Liver (tissue), 9 donors: ENCODE results near the gene SLC6A8. TPM values are rescaled to one million over a fixed set of nuclear protein-coding genes. Genes with fewer than 3 reads are reported as not detected.

Experiments
- DNase-seq: peaks from one replicate; pipeline ENCODE4 v3.0.0-alpha.2; 2017; ENCODE audit warnings: low spot score
- H3K27ac ChIP-seq, 2 donors: one replicate each; pipeline ENCODE4 v1.7.0; 2013; ENCODE audit warnings: inconsistent platforms in 2 of 2, low read length in 2 of 2, control low read depth in 1 of 2, low read depth in 1 of 2, mild to moderate bottlenecking in 1 of 2
- H3K27me3 ChIP-seq, 4 donors: one replicate each; pipeline versions ENCODE4 v1.6.1 to v1.7.0; 2013; ENCODE audit warnings: low read length in 3 of 4, inconsistent platforms in 1 of 4, mild to moderate bottlenecking in 1 of 4, moderate library complexity in 1 of 4; ENCODE audit not compliant: control insufficient read depth in 4 of 4, insufficient read depth in 4 of 4
- H3K36me3 ChIP-seq, 4 donors: one replicate each; pipeline versions ENCODE4 v1.6.1 to v1.7.0; 2013; ENCODE audit warnings: low read length in 3 of 4, mild to moderate bottlenecking in 3 of 4, low read depth in 1 of 4, moderate library complexity in 1 of 4; ENCODE audit not compliant: control insufficient read depth in 4 of 4, insufficient read depth in 3 of 4
- H3K4me1 ChIP-seq, 4 donors: one replicate each; pipeline versions ENCODE4 v1.6.1 to v1.7.0; 2013; ENCODE audit warnings: low read length in 3 of 4, mild to moderate bottlenecking in 3 of 4, moderate library complexity in 1 of 4; ENCODE audit not compliant: control insufficient read depth in 4 of 4, insufficient read depth in 4 of 4
- H3K4me3 ChIP-seq, 3 donors: one replicate each; pipeline versions ENCODE4 v1.6.1 to v1.7.0; 2013; ENCODE audit warnings: low read length in 3 of 3, control low read depth in 1 of 3, low read depth in 1 of 3, mild to moderate bottlenecking in 1 of 3
- H3K9ac ChIP-seq, 2 donors: one replicate each; pipeline ENCODE4 v1.7.0; 2013; ENCODE audit warnings: low read length in 2 of 2, mild to moderate bottlenecking in 2 of 2, moderate library complexity in 2 of 2, control low read depth in 1 of 2, low read depth in 1 of 2
- H3K9me3 ChIP-seq, 4 donors: one replicate each; pipeline versions ENCODE4 v1.6.1 to v1.7.0; 2013; ENCODE audit warnings: low read length in 3 of 4; ENCODE audit not compliant: control insufficient read depth in 4 of 4
- EGR1 ChIP-seq, 2 donors: IDR thresholded peaks; 2 replicates each; pipeline ENCODE4 v1.6.1; 2016 to 2018; ENCODE audit warnings: antibody characterized with exemption in 2 of 2, low read depth in 2 of 2
- FOXA1 ChIP-seq: IDR thresholded peaks from 2 replicates; pipeline ENCODE4 v1.6.1; 2016; ENCODE audit warnings: antibody characterized with exemption
- FOXA2 ChIP-seq: IDR thresholded peaks from 2 replicates; pipeline ENCODE4 v1.6.1; 2016; ENCODE audit warnings: antibody characterized with exemption
- HNF4A ChIP-seq, 2 donors: conservative IDR thresholded peaks; 2 replicates each; pipeline ENCODE4 v1.6.1; 2016; ENCODE audit warnings: antibody characterized with exemption in 2 of 2, mild to moderate bottlenecking in 2 of 2
- HNF4G ChIP-seq: IDR thresholded peaks from 2 replicates; pipeline ENCODE4 v1.6.1; 2016; ENCODE audit warnings: antibody characterized with exemption
- JUND ChIP-seq, 2 donors: IDR thresholded peaks; 2 replicates each; pipeline ENCODE4 v1.6.1; 2016; ENCODE audit warnings: antibody characterized with exemption in 2 of 2
- NR2F2 ChIP-seq: IDR thresholded peaks from 2 replicates; pipeline ENCODE4 v1.6.1; 2016; ENCODE audit warnings: antibody characterized with exemption
- RAD21 ChIP-seq, 2 donors: IDR thresholded peaks; 2 replicates each; pipeline ENCODE4 v1.6.1; 2016; ENCODE audit warnings: antibody characterized with exemption in 2 of 2, mild to moderate bottlenecking in 2 of 2
- RXRA ChIP-seq, 2 donors: IDR thresholded peaks; 2 replicates each; pipeline ENCODE4 v1.6.1; 2017 to 2018; ENCODE audit warnings: antibody characterized with exemption in 2 of 2, mild to moderate bottlenecking in 1 of 2
- SP1 ChIP-seq: IDR thresholded peaks from 2 replicates; pipeline ENCODE4 v1.6.1; 2018; ENCODE audit warnings: antibody characterized with exemption, mild to moderate bottlenecking
- TAF1 ChIP-seq: conservative IDR thresholded peaks from 2 replicates; pipeline ENCODE4 v1.6.1; 2016; ENCODE audit warnings: antibody characterized with exemption, mild to moderate bottlenecking
- YY1 ChIP-seq: IDR thresholded peaks from 2 replicates; pipeline ENCODE4 v1.6.1; 2016; ENCODE audit warnings: antibody characterized with exemption, mild to moderate bottlenecking
- WGBS: extraction: QIAGEN DNeasy Blood & Tissue Kit; methylation state at CpG from one replicate; pipeline ENCODE4 v1.1.7; 2013; 5-methylcytosine and 5-hydroxymethylcytosine counted together
- polyA plus RNA-seq, 2 donors: library from polyadenylated mRNA; stranded (reverse) in 1 of 2; unstranded in 1 of 2; fragments of 200-250 nt in 1 of 2; fragments of >200 nt in 1 of 2; fragmentation: Nextera tagmentation in 1 of 2; extraction: Ambion mirVana in 1 of 2; gene quantifications; one replicate each; pipeline versions ENCODE4 v1.2.1 to v1.2.3, GENCODE V29; 2013 to 2015
- total RNA-seq, 2 donors: library from RNA; depleted of rRNA; stranded (reverse); fragments of >200 nt; gene quantifications; one replicate each; pipeline ENCODE4 v1.2.3, GENCODE V29; 2014
- TF ChIP-seq, protein P1 (sequence below): IDR thresholded peaks from 2 replicates; pipeline ENCODE4 v1.6.1; 2016; ENCODE audit warnings: antibody characterized with exemption
- TF ChIP-seq, protein P2 (sequence below): IDR thresholded peaks from 2 replicates; pipeline ENCODE4 v1.6.1; 2016; ENCODE audit warnings: antibody characterized with exemption
- TF ChIP-seq, protein P3 (sequence below): IDR thresholded peaks from 2 replicates; pipeline ENCODE4 v1.6.1; 2016; ENCODE audit warnings: antibody characterized with exemption
- TF ChIP-seq, protein P4 (sequence below): IDR thresholded peaks from 2 replicates; pipeline ENCODE4 v1.6.1; 2016; ENCODE audit warnings: antibody characterized with exemption, mild to moderate bottlenecking
- TF ChIP-seq, protein P5 (sequence below): fragments of 150-350 bp; IDR thresholded peaks from 2 replicates; pipeline ENCODE4 v1.5.1; 2017; ENCODE audit warnings: improper control_type of control experiment, low read depth, low read length; ENCODE audit not compliant: missing input control
- donor health status: healthy.
- donor health status: healthy.
- donor health status: healthy.
- donor health status: healthy.
- donor health status: healthy.

Gene SLC6A8
- total and polyA plus RNA-seq, 4 donors: 0.25 to 44.4 (median 1.4) TPM

DNA sequence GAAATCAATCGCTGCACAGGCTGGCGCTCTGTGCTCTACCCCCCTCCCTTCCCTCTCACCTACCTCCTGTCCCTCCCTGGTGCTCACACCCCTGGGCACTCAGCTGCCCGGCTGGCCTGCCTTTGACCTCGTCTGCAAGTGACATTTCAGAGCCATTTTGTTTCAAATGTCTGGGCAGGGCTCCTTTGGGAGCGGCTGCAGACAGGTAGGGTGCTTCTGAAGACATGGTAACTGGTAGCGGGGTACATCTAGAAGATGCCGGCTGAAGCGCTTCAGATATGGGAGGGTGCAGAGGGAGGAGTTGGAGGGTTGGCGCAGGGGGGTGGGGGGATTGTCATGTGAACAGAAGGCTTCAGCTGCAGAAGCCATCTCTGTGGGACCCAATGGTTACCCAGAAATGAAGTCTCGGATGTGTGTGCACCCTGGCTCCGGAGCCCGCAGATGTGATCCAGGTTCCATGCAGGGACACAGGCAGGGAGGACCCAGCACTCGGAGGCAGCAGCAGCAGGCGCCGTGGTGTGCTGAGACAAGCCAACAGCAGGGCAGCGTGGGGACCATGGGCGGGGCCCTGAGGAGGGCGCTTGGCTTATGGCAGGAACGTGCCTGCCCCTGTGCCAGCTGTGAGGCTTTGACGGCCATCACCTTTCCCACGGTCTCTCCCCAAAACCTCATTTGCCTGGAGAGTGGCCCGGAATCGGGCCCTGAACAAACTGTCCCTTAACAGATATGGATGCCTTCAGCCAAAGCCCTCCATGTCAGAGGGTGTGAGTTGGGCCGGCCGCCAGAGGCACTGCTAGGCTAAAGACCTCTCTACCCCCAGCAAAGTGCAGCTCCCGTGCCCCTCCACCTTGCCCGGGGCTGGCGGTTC lies 48.3 kb upstream of the SLC6A8 start (continued):
- TF ChIP-seq FOXA1: no peak
- no peak for TF ChIP-seq SP1
- TF ChIP-seq RAD21 (IDR thresholded peaks at IDR 0.05): no peak
- TF ChIP-seq, protein P1, sequence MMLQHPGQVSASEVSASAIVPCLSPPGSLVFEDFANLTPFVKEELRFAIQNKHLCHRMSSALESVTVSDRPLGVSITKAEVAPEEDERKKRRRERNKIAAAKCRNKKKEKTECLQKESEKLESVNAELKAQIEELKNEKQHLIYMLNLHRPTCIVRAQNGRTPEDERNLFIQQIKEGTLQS: no peak
- TF ChIP-seq HNF4A (conservative IDR thresholded peaks at IDR 0.05): no peak
- TF ChIP-seq EGR1 (IDR thresholded peaks at IDR 0.05; ENCODE audit: low read depth in 2 of 2): no peak
- TF ChIP-seq, protein P2, sequence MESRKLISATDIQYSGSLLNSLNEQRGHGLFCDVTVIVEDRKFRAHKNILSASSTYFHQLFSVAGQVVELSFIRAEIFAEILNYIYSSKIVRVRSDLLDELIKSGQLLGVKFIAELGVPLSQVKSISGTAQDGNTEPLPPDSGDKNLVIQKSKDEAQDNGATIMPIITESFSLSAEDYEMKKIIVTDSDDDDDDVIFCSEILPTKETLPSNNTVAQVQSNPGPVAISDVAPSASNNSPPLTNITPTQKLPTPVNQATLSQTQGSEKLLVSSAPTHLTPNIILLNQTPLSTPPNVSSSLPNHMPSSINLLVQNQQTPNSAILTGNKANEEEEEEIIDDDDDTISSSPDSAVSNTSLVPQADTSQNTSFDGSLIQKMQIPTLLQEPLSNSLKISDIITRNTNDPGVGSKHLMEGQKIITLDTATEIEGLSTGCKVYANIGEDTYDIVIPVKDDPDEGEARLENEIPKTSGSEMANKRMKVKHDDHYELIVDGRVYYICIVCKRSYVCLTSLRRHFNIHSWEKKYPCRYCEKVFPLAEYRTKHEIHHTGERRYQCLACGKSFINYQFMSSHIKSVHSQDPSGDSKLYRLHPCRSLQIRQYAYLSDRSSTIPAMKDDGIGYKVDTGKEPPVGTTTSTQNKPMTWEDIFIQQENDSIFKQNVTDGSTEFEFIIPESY: no peak
- no peak for TF ChIP-seq RXRA (IDR thresholded peaks at IDR 0.05)

DNA sequence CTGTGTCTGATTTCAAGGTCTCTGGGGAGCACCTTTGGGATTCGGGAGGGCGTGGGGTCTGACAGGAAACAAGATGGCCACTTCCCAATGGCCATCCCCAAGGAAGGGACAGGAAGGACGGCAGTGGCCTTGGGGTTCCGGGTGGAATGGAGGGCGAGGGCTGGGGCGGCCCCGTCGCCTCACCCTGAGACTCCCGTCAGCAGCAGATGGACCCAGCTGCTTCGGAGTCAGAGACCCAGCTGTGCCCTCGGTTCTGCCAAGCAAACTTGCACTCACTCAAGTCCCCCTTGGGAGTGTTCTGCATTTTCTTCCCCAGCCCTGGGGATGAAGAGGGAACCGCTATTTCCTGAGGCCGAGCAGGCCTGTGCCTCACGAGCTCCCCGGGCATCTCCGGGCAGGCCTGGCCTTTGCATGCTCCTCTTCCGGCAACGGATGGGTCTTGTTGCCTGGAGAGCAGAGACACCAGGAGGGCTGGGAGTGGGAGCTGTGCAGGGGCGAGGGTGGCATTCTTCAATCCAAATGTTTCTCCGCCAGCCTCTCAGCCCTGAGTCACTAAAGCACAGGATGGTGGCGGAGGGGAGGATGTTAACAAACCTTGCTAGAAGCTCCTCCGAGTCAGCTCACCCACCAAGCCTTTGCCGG lies 47.6 kb upstream of the SLC6A8 start:
- Histone ChIP-seq H3K9me3 (no peaks in the 10 kb centered on the region), H3K27ac (no peak overlapping the region), H3K36me3 (no peaks in the 10 kb centered on the region), H3K4me1 (peaks cover 3 to 19% (median 6%) of the 10 kb centered on the region in 4 donors), H3K27me3 (peaks cover 0 to 3% (median under 1%) of the 10 kb centered on the region in 4 donors), H3K9ac (no peak overlapping the region), H3K4me3 (no peak overlapping the region)
- 92% methylated on average over 23 of the region's 23 CpGs for WGBS
- TF ChIP-seq SP1: no peak
- TF ChIP-seq, protein P3, sequence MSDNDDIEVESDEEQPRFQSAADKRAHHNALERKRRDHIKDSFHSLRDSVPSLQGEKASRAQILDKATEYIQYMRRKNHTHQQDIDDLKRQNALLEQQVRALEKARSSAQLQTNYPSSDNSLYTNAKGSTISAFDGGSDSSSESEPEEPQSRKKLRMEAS: no peak
- no peak for TF ChIP-seq FOXA2
- no peak for TF ChIP-seq RAD21 (IDR thresholded peaks at IDR 0.05)
- TF ChIP-seq, protein P1: no peak
- no peak for DNase-seq

DNA sequence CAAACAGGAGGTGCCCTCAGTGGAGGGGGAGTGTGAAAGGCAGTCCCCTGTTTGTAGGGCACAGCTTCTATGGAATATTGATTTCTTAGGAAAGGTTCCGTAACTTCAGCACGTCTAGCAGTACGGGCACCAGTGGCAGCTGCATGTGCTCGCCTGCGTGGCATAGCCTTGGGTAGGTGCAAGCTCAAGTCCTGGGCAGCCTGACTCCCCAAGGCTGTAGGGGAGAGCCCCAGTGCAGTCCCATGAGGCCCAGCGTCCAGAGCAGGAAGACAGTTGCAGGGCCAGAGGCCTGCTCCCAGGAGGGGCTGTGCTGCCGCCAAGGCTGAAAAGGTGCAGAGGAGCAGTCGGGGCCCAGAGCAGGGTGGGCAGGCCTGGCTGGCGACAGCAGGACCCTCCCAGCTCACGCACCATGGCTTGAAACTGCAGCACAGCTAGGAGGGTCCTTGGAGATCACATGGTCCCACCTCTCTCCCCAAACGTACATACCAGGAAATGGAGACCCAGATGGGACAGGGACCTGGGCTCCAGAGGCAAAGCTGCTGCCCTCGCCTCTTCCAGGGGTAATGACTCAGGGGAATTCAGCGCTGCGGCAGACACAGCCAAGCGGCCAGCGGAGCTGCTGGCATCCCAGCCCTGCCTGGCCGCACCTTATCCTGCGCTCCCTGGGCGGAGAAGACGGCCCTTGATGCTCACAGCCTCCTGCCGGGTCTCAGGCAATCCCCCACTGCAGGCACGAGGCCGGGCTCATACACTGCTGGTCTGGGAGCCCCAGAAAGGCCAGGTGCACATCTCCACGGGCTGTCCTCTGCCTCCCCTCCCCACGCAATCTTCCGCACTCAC lies 46.8 kb upstream of the SLC6A8 start:
- no peaks in the 10 kb centered on the region for H3K36me3 ChIP-seq
- H3K9me3 ChIP-seq: no peaks in the 10 kb centered on the region
- peaks cover 3 to 19% (median 6%) of the 10 kb centered on the region in 4 donors for H3K4me1 ChIP-seq
- no peak overlapping the region for H3K4me3 ChIP-seq
- H3K9ac ChIP-seq: no peak overlapping the region
- H3K27ac ChIP-seq: no peak overlapping the region
- DNase-seq: no peak
- 59% methylated on average over 26 of the region's 26 CpGs for WGBS
- H3K27me3 ChIP-seq: peaks cover 0 to 3% (median under 1%) of the 10 kb centered on the region in 4 donors
- TF ChIP-seq, protein P3: no peak
- TF ChIP-seq NR2F2 (no peak), HNF4A (conservative IDR thresholded peaks at IDR 0.05) (no peak), TAF1 (no peak), JUND (IDR thresholded peaks at IDR 0.05) (no peak), HNF4G (no peak), FOXA1 (no peak), YY1 (no peak), FOXA2 (no peak), SP1 (no peak), EGR1 (IDR thresholded peaks at IDR 0.05; ENCODE audit: low read depth in 2 of 2) (no peak)
- TF ChIP-seq, protein P4, sequence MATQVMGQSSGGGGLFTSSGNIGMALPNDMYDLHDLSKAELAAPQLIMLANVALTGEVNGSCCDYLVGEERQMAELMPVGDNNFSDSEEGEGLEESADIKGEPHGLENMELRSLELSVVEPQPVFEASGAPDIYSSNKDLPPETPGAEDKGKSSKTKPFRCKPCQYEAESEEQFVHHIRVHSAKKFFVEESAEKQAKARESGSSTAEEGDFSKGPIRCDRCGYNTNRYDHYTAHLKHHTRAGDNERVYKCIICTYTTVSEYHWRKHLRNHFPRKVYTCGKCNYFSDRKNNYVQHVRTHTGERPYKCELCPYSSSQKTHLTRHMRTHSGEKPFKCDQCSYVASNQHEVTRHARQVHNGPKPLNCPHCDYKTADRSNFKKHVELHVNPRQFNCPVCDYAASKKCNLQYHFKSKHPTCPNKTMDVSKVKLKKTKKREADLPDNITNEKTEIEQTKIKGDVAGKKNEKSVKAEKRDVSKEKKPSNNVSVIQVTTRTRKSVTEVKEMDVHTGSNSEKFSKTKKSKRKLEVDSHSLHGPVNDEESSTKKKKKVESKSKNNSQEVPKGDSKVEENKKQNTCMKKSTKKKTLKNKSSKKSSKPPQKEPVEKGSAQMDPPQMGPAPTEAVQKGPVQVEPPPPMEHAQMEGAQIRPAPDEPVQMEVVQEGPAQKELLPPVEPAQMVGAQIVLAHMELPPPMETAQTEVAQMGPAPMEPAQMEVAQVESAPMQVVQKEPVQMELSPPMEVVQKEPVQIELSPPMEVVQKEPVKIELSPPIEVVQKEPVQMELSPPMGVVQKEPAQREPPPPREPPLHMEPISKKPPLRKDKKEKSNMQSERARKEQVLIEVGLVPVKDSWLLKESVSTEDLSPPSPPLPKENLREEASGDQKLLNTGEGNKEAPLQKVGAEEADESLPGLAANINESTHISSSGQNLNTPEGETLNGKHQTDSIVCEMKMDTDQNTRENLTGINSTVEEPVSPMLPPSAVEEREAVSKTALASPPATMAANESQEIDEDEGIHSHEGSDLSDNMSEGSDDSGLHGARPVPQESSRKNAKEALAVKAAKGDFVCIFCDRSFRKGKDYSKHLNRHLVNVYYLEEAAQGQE: no peak
- TF ChIP-seq, protein P5, sequence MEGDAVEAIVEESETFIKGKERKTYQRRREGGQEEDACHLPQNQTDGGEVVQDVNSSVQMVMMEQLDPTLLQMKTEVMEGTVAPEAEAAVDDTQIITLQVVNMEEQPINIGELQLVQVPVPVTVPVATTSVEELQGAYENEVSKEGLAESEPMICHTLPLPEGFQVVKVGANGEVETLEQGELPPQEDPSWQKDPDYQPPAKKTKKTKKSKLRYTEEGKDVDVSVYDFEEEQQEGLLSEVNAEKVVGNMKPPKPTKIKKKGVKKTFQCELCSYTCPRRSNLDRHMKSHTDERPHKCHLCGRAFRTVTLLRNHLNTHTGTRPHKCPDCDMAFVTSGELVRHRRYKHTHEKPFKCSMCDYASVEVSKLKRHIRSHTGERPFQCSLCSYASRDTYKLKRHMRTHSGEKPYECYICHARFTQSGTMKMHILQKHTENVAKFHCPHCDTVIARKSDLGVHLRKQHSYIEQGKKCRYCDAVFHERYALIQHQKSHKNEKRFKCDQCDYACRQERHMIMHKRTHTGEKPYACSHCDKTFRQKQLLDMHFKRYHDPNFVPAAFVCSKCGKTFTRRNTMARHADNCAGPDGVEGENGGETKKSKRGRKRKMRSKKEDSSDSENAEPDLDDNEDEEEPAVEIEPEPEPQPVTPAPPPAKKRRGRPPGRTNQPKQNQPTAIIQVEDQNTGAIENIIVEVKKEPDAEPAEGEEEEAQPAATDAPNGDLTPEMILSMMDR: no peak
- TF ChIP-seq, protein P1: no peak
